Measurements from ENCODE around the gene BTBD6.
A peak's percentile ranks its signal among the peaks of the same experiment; 100 is the strongest.

Gene BTBD6

DNA sequence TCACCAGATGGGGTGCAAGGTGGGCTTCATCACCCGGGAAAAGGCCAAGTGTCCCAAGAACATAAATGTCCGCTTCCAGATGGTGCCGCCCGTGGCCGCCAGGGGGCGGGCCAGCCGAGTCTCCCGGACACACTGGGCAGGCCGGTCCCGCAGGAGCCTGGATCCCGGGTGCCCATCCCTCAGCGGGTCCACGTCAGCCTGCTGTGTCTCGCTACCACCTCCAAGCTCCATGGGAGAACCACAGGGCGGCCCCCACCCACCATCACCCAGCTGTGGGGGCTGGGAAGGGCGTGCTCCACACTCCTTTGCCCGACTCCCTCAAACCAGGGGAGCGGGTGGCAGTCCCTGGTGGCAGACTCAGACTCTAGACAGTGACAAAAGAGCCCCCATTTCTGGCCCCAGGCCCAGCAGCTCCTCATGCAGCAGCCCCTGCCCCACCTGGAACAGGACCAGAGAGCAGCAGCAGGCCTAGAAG lies 45.2 kb upstream of the BTBD6 start:
- peak; percentile 82 for ATAC-seq

DNA sequence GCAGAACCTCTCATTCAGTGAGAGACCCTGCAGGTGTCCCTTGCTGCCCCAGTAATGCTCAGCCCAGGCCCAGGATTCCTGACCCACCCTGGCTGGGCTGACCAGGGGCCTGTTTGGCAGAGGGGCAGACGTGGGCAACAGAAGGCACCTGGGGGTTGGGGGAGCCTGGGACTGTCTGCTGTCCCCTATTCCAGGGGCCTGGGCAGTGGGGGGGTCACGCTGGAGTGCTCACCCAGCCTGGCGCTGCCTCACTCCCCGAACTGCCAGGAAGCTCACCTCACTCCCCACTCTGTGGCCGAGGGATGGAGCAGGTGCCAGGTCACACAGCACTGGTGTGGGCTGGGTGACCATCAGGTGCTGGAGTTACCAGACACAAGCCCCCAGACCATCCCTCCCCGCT lies 44.6 kb upstream of the BTBD6 start:
- ATAC-seq = 0 out of 3 replicates have a peak, but pooled peaks have one; percentile 2
- TF ChIP-seq, protein P1, sequence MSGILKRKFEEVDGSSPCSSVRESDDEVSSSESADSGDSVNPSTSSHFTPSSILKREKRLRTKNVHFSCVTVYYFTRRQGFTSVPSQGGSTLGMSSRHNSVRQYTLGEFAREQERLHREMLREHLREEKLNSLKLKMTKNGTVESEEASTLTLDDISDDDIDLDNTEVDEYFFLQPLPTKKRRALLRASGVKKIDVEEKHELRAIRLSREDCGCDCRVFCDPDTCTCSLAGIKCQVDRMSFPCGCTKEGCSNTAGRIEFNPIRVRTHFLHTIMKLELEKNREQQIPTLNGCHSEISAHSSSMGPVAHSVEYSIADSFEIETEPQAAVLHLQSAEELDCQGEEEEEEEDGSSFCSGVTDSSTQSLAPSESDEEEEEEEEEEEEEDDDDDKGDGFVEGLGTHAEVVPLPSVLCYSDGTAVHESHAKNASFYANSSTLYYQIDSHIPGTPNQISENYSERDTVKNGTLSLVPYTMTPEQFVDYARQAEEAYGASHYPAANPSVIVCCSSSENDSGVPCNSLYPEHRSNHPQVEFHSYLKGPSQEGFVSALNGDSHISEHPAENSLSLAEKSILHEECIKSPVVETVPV (CRISPR knock-in tag; IDR thresholded peaks at IDR 0.05) = no peak
- TF ChIP-seq BACH2 (CRISPR knock-in tag; IDR thresholded peaks at IDR 0.05; ENCODE audit: borderline replicate concordance) = no peak
- no peak for TF ChIP-seq TOX (CRISPR knock-in tag; IDR thresholded peaks at IDR 0.05; ENCODE audit: borderline replicate concordance)
- TF ChIP-seq OSR1 (CRISPR knock-in tag; IDR thresholded peaks at IDR 0.05) = no peak
- TF ChIP-seq GLIS3 (CRISPR knock-in tag; IDR thresholded peaks at IDR 0.05) = no peak
- TF ChIP-seq, protein P2, sequence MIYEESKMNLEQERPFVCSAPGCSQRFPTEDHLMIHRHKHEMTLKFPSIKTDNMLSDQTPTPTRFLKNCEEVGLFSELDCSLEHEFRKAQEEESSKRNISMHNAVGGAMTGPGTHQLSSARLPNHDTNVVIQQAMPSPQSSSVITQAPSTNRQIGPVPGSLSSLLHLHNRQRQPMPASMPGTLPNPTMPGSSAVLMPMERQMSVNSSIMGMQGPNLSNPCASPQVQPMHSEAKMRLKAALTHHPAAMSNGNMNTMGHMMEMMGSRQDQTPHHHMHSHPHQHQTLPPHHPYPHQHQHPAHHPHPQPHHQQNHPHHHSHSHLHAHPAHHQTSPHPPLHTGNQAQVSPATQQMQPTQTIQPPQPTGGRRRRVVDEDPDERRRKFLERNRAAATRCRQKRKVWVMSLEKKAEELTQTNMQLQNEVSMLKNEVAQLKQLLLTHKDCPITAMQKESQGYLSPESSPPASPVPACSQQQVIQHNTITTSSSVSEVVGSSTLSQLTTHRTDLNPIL (CRISPR knock-in tag; IDR thresholded peaks at IDR 0.05; ENCODE audit: low read depth) = no peak
- TF ChIP-seq ZFP3 (CRISPR knock-in tag; IDR thresholded peaks at IDR 0.05) = no peak
- TF ChIP-seq ZNF70 (CRISPR knock-in tag; IDR thresholded peaks at IDR 0.05) = no peak
- no peak for TF ChIP-seq ARNTL (CRISPR knock-in tag; IDR thresholded peaks at IDR 0.05; ENCODE audit: borderline replicate concordance, low read depth)

More for the DNA sequence above, 45.2 kb upstream of the BTBD6 start:
- TF ChIP-seq, protein P3, sequence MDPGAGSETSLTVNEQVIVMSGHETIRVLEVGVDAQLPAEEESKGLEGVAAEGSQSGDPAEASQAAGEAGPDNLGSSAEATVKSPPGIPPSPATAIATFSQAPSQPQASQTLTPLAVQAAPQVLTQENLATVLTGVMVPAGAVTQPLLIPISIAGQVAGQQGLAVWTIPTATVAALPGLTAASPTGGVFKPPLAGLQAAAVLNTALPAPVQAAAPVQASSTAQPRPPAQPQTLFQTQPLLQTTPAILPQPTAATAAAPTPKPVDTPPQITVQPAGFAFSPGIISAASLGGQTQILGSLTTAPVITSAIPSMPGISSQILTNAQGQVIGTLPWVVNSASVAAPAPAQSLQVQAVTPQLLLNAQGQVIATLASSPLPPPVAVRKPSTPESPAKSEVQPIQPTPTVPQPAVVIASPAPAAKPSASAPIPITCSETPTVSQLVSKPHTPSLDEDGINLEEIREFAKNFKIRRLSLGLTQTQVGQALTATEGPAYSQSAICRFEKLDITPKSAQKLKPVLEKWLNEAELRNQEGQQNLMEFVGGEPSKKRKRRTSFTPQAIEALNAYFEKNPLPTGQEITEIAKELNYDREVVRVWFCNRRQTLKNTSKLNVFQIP (CRISPR knock-in tag; IDR thresholded peaks at IDR 0.05; ENCODE audit: borderline replicate concordance, low read depth) = no peak
- TF ChIP-seq, protein P2 (CRISPR knock-in tag; IDR thresholded peaks at IDR 0.05; ENCODE audit: low read depth) = no peak
- TF ChIP-seq GLIS3 (CRISPR knock-in tag; IDR thresholded peaks at IDR 0.05) (no peak), ZNF8 (CRISPR knock-in tag; IDR thresholded peaks at IDR 0.05) (no peak), TOX (CRISPR knock-in tag; IDR thresholded peaks at IDR 0.05; ENCODE audit: borderline replicate concordance) (no peak), ZNF70 (CRISPR knock-in tag; IDR thresholded peaks at IDR 0.05) (no peak)

DNA sequence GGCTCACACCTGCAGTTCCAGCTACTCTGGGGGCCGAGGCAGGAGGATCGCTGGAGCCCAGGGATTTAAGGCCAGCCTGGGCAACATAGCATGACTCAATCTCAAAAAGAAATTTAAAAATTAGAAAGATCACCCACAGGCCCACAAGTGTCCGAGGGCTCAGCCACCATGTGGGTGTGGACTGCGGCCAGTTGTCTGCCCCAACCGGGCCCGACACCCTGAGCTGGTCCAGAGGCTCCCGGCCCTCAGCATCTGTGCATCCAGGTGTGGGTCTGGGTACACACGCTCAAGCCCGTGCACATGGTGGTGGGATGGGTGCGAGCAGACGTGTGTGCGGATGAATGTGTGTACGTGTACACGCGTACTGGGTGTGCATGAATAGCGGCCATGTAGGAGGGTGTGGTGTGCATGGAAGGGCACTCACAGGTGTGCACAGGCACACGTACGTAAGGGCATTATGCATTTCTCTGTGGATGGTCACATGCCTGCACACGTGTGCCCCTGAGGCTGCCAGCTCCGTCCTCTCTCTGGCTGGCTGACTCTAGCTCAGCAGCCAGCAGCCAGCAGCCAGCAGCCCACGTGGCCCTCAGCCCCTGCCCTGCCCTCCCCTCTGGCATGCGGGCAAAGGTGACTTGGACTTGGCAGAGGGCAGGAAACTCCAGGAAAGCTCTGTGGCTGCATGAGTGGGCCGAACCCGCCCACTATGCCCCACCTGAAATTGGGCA lies 44.0 kb upstream of the BTBD6 start:
- no peak for TF ChIP-seq TCF4 (CRISPR knock-in tag; IDR thresholded peaks at IDR 0.05; ENCODE audit: borderline replicate concordance)
- no peak for TF ChIP-seq ISL1 (CRISPR knock-in tag; IDR thresholded peaks at IDR 0.05)
- TF ChIP-seq ZFP30 (CRISPR knock-in tag; IDR thresholded peaks at IDR 0.05) = no peak
- no peak for TF ChIP-seq ZC3H10 (CRISPR knock-in tag; IDR thresholded peaks at IDR 0.05)
- TF ChIP-seq, protein P4, sequence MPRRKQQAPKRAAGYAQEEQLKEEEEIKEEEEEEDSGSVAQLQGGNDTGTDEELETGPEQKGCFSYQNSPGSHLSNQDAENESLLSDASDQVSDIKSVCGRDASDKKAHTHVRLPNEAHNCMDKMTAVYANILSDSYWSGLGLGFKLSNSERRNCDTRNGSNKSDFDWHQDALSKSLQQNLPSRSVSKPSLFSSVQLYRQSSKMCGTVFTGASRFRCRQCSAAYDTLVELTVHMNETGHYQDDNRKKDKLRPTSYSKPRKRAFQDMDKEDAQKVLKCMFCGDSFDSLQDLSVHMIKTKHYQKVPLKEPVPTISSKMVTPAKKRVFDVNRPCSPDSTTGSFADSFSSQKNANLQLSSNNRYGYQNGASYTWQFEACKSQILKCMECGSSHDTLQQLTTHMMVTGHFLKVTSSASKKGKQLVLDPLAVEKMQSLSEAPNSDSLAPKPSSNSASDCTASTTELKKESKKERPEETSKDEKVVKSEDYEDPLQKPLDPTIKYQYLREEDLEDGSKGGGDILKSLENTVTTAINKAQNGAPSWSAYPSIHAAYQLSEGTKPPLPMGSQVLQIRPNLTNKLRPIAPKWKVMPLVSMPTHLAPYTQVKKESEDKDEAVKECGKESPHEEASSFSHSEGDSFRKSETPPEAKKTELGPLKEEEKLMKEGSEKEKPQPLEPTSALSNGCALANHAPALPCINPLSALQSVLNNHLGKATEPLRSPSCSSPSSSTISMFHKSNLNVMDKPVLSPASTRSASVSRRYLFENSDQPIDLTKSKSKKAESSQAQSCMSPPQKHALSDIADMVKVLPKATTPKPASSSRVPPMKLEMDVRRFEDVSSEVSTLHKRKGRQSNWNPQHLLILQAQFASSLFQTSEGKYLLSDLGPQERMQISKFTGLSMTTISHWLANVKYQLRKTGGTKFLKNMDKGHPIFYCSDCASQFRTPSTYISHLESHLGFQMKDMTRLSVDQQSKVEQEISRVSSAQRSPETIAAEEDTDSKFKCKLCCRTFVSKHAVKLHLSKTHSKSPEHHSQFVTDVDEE (CRISPR knock-in tag; IDR thresholded peaks at IDR 0.05) = no peak
- TF ChIP-seq ZNF565 (CRISPR knock-in tag; conservative IDR thresholded peaks at IDR 0.05; ENCODE audit: low read depth) = no peak
- no peak for TF ChIP-seq ZFP3 (CRISPR knock-in tag; IDR thresholded peaks at IDR 0.05)
- no peak for TF ChIP-seq ARNTL (CRISPR knock-in tag; IDR thresholded peaks at IDR 0.05; ENCODE audit: borderline replicate concordance, low read depth)
- no peak for TF ChIP-seq TOX (CRISPR knock-in tag; IDR thresholded peaks at IDR 0.05; ENCODE audit: borderline replicate concordance)
- TF ChIP-seq GLIS3 (CRISPR knock-in tag; IDR thresholded peaks at IDR 0.05) = no peak
- TF ChIP-seq, protein P1 (CRISPR knock-in tag; IDR thresholded peaks at IDR 0.05) = no peak
- no peak for TF ChIP-seq ESRRG (CRISPR knock-in tag; IDR thresholded peaks at IDR 0.05)
- no peak for TF ChIP-seq PPARA (CRISPR knock-in tag; IDR thresholded peaks at IDR 0.05; ENCODE audit: borderline replicate concordance)
- TF ChIP-seq OSR1 (CRISPR knock-in tag; IDR thresholded peaks at IDR 0.05) = no peak
- no peak for TF ChIP-seq SNAI2 (CRISPR knock-in tag; IDR thresholded peaks at IDR 0.05)
- TF ChIP-seq, protein P3 (CRISPR knock-in tag; IDR thresholded peaks at IDR 0.05; ENCODE audit: borderline replicate concordance, low read depth) = no peak
- TF ChIP-seq RARB (CRISPR knock-in tag; IDR thresholded peaks at IDR 0.05) = no peak
- no peak for TF ChIP-seq ZNF70 (CRISPR knock-in tag; IDR thresholded peaks at IDR 0.05)
- peak; percentile 2; the same call in 1 of the 3 replicates for ATAC-seq
